GM19438 (cell line): ENCODE results near the gene RFC4.
"Not testable (repeated sequence)": the region's sequence is repeated elsewhere in the genome, so short reads cannot be mapped to it uniquely, and the experiment has no call there.

Source experiments
- ATAC-seq: cut with Tn5 transposase; IDR thresholded peaks from one replicate; pipeline ENCODE4 v1.9.1; 2021; ENCODE audit warnings: low read depth; ENCODE audit not compliant: unreplicated experiment

Gene RFC4

GRCh38 chr3:186825294-186825821 lies 19.1 kb upstream of the RFC4 start:
- ATAC-seq = no peak

GRCh38 chr3:186824430-186825139 lies 18.3 kb upstream of the RFC4 start:
- no peak for ATAC-seq

GRCh38 chr3:186823386-186823785 lies 17.1 kb upstream of the RFC4 start:
- no peak for ATAC-seq

GRCh38 chr3:186822388-186822759 lies 16.1 kb upstream of the RFC4 start:
- not testable (repeated sequence) for ATAC-seq

- no peak for ATAC-seq
Observed at GRCh38 chr3:186821429-186822387, 15.4 kb upstream of the RFC4 start.

- no peak for ATAC-seq
Observed at GRCh38 chr3:186818956-186819355, 12.7 kb upstream of the RFC4 start.

GRCh38 chr3:186818516-186818915 lies 12.2 kb upstream of the RFC4 start:
- ATAC-seq = no peak

GRCh38 chr3:186815435-186815834 lies 9.2 kb upstream of the RFC4 start:
- ATAC-seq = no peak

GRCh38 chr3:186814100-186814499 lies 7.8 kb upstream of the RFC4 start:
- no peak for ATAC-seq

- not testable (repeated sequence) for ATAC-seq
Observed at GRCh38 chr3:186811313-186811712, 5.0 kb upstream of the RFC4 start.

- no peak for ATAC-seq
Observed at GRCh38 chr3:186810336-186810996, 4.2 kb upstream of the RFC4 start.

GRCh38 chr3:186807231-186807630 lies 949 bp upstream of the RFC4 start:
- no peak for ATAC-seq

- ATAC-seq = not testable (repeated sequence)
Observed at GRCh38 chr3:186803447-186803846, 2.8 kb downstream of the RFC4 start.

- no peak for ATAC-seq
Observed at GRCh38 chr3:186802701-186803100, 3.6 kb downstream of the RFC4 start.

- no peak for ATAC-seq
Observed at GRCh38 chr3:186800285-186800684, 6.0 kb downstream of the RFC4 start.

GRCh38 chr3:186798239-186798874 lies 7.9 kb downstream of the RFC4 start:
- no peak for ATAC-seq

- no peak for ATAC-seq
Observed at GRCh38 chr3:186790261-186790981, 15.9 kb downstream of the RFC4 start.

GRCh38 chr3:186789554-186790260 lies 16.6 kb downstream of the RFC4 start:
- no peak for ATAC-seq
